HAP-1 (cell line): ENCODE measurements around the gene PAQR3.
A peak's percentile ranks its signal among the peaks of the same experiment; 100 is the strongest.

ENCODE experiments used
- DNase-seq, 2 experiments: peaks; one replicate each; pipeline ENCODE4 v3.0.0-alpha.2; 2016 to 2020; ENCODE audit warnings: low spot score in 2 of 2
- H3K27me3 ChIP-seq: fragments of 250-450 bp; sonication (Bioruptor Pico); 2 replicates; pipeline ENCODE4 v1.5.1; 2020; ENCODE audit warnings: low read depth, mild to moderate bottlenecking, moderate library complexity
- H3K36me3 ChIP-seq: fragments of 250-450 bp; sonication (Bioruptor Pico); replicated peaks from 2 replicates; pipeline ENCODE4 v1.5.1; 2020; ENCODE audit warnings: mild to moderate bottlenecking
- H3K4me1 ChIP-seq: fragments of 250-450 bp; sonication (Bioruptor Pico); 2 replicates; pipeline ENCODE4 v1.5.1; 2020; ENCODE audit warnings: mild to moderate bottlenecking
- H3K4me3 ChIP-seq: fragments of 250-450 bp; sonication (Bioruptor Pico); 2 replicates; pipeline ENCODE4 v1.5.1; 2020; ENCODE audit warnings: mild to moderate bottlenecking, moderate library complexity
- H3K9me3 ChIP-seq: fragments of 250-450 bp; sonication (Bioruptor Pico); 2 replicates; pipeline ENCODE4 v1.5.1; 2020; ENCODE audit warnings: mild to moderate bottlenecking, moderate library complexity
- in situ Hi-C: fragments of 300-500 bp; cut with MboI; formaldehyde crosslinking; loops from 3 replicates; pipeline ENCODE4 v1.14.3; 2020; ENCODE audit warnings: low sequenced_read_pairs, inconsistent platforms, mixed read lengths

The PAQR3 gene

DNA sequence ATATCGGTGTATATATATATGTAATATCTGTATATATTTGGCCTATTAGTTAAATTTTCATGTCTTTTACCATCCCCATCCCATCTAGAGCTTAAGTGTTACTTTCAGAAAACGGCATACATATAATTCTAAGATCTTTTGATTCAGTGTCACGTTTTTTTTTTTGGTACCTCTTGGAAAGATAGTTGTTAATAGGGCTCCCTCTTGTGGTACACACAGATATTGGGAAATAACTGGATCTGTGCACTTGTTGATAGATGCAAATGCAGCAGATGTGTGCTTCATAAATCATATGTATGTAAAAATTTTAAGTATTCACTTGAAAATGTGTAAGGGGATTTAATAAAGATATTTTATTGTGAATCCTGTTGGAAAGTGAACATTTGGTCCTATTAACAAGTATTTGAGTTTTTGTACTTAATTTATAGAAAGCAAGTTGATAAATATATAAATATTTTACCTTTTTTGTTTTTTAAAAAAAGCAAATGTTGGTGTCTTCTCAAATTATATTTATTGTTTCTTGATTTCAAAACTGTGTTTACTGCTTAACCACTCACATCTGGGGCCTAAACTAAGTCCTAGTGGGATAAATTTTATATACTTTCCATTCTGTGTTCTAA is 74.7 kb downstream of the PAQR3 start:
- no peaks in the 10 kb centered on the region; the same call in 1 of the 2 replicates for H3K27me3 ChIP-seq
- no peaks in the 10 kb centered on the region for H3K9me3 ChIP-seq
- in situ Hi-C loops: loop anchor here (5.0 to 25.0 kb wide), 2 partner anchors 247 to 902 kb away; no protein-coding TSS in a partner anchor
- H3K4me3 ChIP-seq: no peak overlapping the region
- DNase-seq: peak; percentile 40 to 66
- no peaks in the 10 kb centered on the region for H3K4me1 ChIP-seq
- H3K36me3 ChIP-seq: no peaks in the 10 kb centered on the region; the same call in 1 of the 2 replicates

DNA sequence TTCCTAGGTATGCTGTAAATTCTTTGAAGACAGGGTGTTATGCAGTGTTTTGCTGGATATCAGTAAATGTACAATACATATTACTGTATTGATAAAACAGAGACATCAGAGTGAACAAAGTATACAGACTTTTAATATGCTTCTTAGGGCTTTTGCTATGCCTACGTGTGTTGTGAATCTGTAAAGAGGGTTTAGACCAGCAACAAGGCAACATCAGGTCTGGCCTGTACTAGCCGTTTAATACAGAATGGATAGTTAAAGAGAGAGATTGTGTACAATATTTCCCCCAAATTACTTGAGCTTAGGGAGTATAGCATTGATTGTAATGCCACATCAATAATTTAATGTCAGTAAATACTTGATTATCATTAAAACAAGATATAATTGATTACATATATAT is 75.2 kb downstream of the PAQR3 start:
- H3K4me3 ChIP-seq: no peak overlapping the region
- H3K27me3 ChIP-seq: no peaks in the 10 kb centered on the region; the same call in 1 of the 2 replicates
- H3K4me1 ChIP-seq: no peaks in the 10 kb centered on the region
- no peaks in the 10 kb centered on the region; the same call in 1 of the 2 replicates for H3K36me3 ChIP-seq
- no peaks in the 10 kb centered on the region for H3K9me3 ChIP-seq
- in situ Hi-C loops: loop anchor here (25.0 kb wide), 1 partner anchor 902 kb away; no protein-coding TSS in a partner anchor
- DNase-seq: no peak

DNA sequence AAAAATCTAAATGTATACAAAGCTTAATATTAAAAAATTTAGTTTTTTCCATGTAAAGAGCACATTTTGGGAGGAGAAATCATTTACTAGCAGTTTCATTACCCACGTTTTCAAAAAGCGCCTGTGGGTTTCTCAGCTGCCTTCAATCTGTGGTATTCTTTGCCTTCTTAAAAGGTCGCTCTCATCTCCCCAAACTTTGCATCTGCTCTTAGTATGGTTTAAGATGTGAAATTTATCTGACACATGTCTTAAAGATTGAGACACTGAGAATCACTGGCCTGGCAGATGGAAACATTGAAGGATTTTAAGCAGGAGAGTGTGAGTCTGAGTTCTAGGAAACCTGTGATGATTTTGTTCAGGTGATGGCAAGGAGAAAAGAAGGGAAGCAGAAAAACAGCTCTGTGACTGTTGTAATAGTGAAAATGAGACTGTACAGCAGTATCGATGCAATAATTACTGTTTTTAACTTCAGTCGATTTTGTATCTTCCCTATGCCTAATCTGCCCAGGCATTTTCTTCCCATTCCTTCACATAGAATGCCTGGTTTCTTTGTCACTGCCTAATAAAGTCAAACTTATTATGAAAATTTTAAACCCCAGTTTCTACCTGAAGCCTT is 75.9 kb downstream of the PAQR3 start:
- Histone ChIP-seq H3K9me3 (no peaks in the 10 kb centered on the region), H3K4me1 (no peaks in the 10 kb centered on the region), H3K27me3 (no peaks in the 10 kb centered on the region; the same call in 1 of the 2 replicates), H3K4me3 (no peak overlapping the region), H3K36me3 (no peaks in the 10 kb centered on the region; the same call in 1 of the 2 replicates)
- no peak for DNase-seq
- in situ Hi-C loops: loop anchor here (25.0 kb wide), 1 partner anchor 901 kb away; no protein-coding TSS in a partner anchor

DNA sequence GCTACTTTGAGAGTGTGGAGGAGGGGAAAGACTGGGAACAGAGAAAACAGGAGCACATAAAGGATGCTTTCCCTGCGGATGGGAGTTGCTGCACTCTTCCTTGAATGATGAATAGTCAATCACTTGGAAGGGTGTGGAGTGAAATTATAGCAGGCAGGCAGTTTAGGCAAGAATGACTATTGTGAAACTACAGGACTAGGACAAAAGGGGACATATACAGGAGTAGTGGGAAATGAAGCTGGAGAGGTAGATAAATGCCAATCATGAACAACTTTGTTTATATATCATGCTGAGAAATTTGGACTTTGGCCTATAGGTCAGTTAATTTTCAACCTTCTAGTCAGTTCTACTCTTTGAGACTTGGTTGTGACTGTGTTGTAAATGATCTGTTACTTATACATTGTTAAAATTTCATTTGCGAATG is 76.9 kb downstream of the PAQR3 start:
- Histone ChIP-seq H3K4me1 (no peaks in the 10 kb centered on the region), H3K36me3 (no peaks in the 10 kb centered on the region; the same call in 1 of the 2 replicates), H3K9me3 (no peaks in the 10 kb centered on the region), H3K27me3 (no peaks in the 10 kb centered on the region; the same call in 1 of the 2 replicates), H3K4me3 (no peak overlapping the region)
- in situ Hi-C loops: loop anchor here (25.0 kb wide), 1 partner anchor 900 kb away; no protein-coding TSS in a partner anchor
- no peak for DNase-seq
